ENCODE results near the gene ASIC2.

- TF ChIP-seq POLR2A (IDR thresholded peaks at IDR 0.05; ENCODE audit: low read length) (no peak), GATA1 (IDR thresholded peaks at IDR 0.05; ENCODE audit: low read depth, low read length) (no peak)
These were observed 269.3 kb downstream of the ASIC2 start for GRCh38 chr17:33023790-33024189.

Measured in erythroblast (primary cell).